Endothelial cell of umbilical vein (primary cell): ENCODE data around the gene FCN2. TPM values are rescaled to one million over a fixed set of nuclear protein-coding genes. Genes with fewer than 3 reads are reported as not detected.

Experiments
- BruUV-seq: library from RNA; stranded (reverse); fragments of 400-500 nt; replicated peaks from 2 replicates; lab custom pipeline; 2021; lab: Mats Ljungman, UMichigan
- CTCF ChIA-PET: fragments of 300-600, 350-600 bp; sonication (Branson Sonifier 250); formaldehyde crosslinking; loops from one replicate; lab custom pipeline; 2021; ENCODE audit warnings: antibody characterized with exemption, inconsistent platforms; lab: Charles Lee
- POLR2A ChIA-PET: fragments of 300-600, 350-600 bp; sonication (Branson Sonifier 250); formaldehyde crosslinking; loops from one replicate; lab custom pipeline; 2021; ENCODE audit warnings: antibody characterized with exemption, inconsistent platforms; lab: Charles Lee
- DNase-seq: peaks from one replicate; pipeline ENCODE4 v3.0.0-alpha.2; 2011; ENCODE audit warnings: low read depth, low spot score
- FAIRE-seq: peaks from 2 replicates; lab custom pipeline; 2011; peaks lifted over from hg19 to GRCh38; lab: Jason Lieb, UNC
- H2AFZ ChIP-seq: 2 replicates; pipeline ENCODE4 v1.6.0; 2012; ENCODE audit warnings: low read depth, low read length, control low read depth, inconsistent platforms
- H3K27ac ChIP-seq: 2 replicates; pipeline ENCODE4 v1.5.1; 2011; ENCODE audit warnings: low read depth, mild to moderate bottlenecking, control low read depth, low read length, moderate library complexity; ENCODE audit not compliant: insufficient read depth
- H3K27me3 ChIP-seq, 2 experiments: 2 replicates each; pipeline versions ENCODE4 v1.6.0 to v1.6.1; 2011; ENCODE audit warnings: low read length in 2 of 2, mixed read lengths in 1 of 2; ENCODE audit not compliant: control insufficient read depth in 2 of 2, insufficient read depth in 2 of 2
- H3K36me3 ChIP-seq, 2 experiments: 2 replicates in 1 of 2; 3 replicates in 1 of 2; pipeline ENCODE4 v1.5.1; 2011; ENCODE audit warnings: low read length in 2 of 2, mild to moderate bottlenecking in 1 of 2, moderate library complexity in 1 of 2; ENCODE audit not compliant: control insufficient read depth in 2 of 2, insufficient read depth in 2 of 2; ENCODE audit errors: extremely low read depth in 1 of 2
- H3K4me1 ChIP-seq: 3 replicates; pipeline ENCODE4 v1.5.1; 2011; ENCODE audit warnings: mild to moderate bottlenecking, low read length; ENCODE audit not compliant: control insufficient read depth, insufficient read depth; ENCODE audit errors: extremely low read depth
- H3K4me2 ChIP-seq: 2 replicates; pipeline ENCODE4 v1.6.1; 2011; ENCODE audit warnings: low read length, control low read depth, mixed read lengths; ENCODE audit not compliant: insufficient read depth
- H3K4me3 ChIP-seq, 3 experiments: fragments of 200-600 bp in 1 of 3; sonication (generic), shearing (Covaris generic) in 1 of 3; replicated peaks in 1 of 3; 2 replicates each; pipeline ENCODE4 v1.5.1; 2011 to 2016; ENCODE audit warnings: control low read depth in 3 of 3, low read length in 3 of 3, mild to moderate bottlenecking in 2 of 3, inconsistent platforms in 1 of 3, low read depth in 1 of 3, moderate library complexity in 1 of 3; ENCODE audit not compliant: insufficient read depth in 1 of 3
- H3K79me2 ChIP-seq: 2 replicates; pipeline ENCODE4 v1.6.0; 2012; ENCODE audit warnings: low read length, inconsistent platforms; ENCODE audit not compliant: control insufficient read depth, insufficient read depth
- H3K9ac ChIP-seq: replicated peaks from 2 replicates; pipeline ENCODE3; 2011; ENCODE audit warnings: low read length, control low read depth; ENCODE audit not compliant: insufficient read depth; ENCODE audit errors: extremely low read depth
- H3K9me1 ChIP-seq: replicated peaks from 3 replicates; pipeline ENCODE4 v1.6.0; 2011; ENCODE audit warnings: mild to moderate bottlenecking, low read length; ENCODE audit not compliant: control insufficient read depth, insufficient read depth; ENCODE audit errors: extremely low read depth
- H3K9me3 ChIP-seq: replicated peaks from 2 replicates; pipeline ENCODE4 v1.5.1; 2012; ENCODE audit warnings: low read length, inconsistent platforms; ENCODE audit not compliant: control insufficient read depth, insufficient read depth
- H4K20me1 ChIP-seq: replicated peaks from 2 replicates; pipeline ENCODE3; 2011; ENCODE audit warnings: mild to moderate bottlenecking, low read length; ENCODE audit not compliant: control insufficient read depth, insufficient read depth; ENCODE audit errors: extremely low read depth
- EZH2 ChIP-seq: IDR thresholded peaks from 2 replicates; pipeline ENCODE4 v1.6.1; 2012; ENCODE audit warnings: borderline replicate concordance, low read depth, mild to moderate bottlenecking, moderate library complexity, low read length, inconsistent platforms; ENCODE audit not compliant: severe bottlenecking
- FOS ChIP-seq: IDR thresholded peaks from 2 replicates; pipeline ENCODE4 v1.6.1; 2011; ENCODE audit warnings: mild to moderate bottlenecking, low read length, moderate library complexity, borderline replicate concordance; ENCODE audit not compliant: insufficient read depth
- JUN ChIP-seq: IDR thresholded peaks from 2 replicates; pipeline ENCODE4 v1.6.1; 2011; ENCODE audit warnings: borderline replicate concordance, low read depth; ENCODE audit not compliant: insufficient read length, insufficient read depth
- MYC ChIP-seq: IDR thresholded peaks from one replicate; pipeline ENCODE4 v1.6.1; 2011; ENCODE audit warnings: mild to moderate bottlenecking, low read depth, low read length
- POLR2A ChIP-seq: IDR thresholded peaks from 2 replicates; pipeline ENCODE4 v1.6.1; 2012; ENCODE audit warnings: low read depth, mild to moderate bottlenecking, control low read depth, low read length
- POLR2AphosphoS5 ChIP-seq: IDR thresholded peaks from 2 replicates; pipeline ENCODE4 v1.6.1; 2012; ENCODE audit warnings: low read depth, mild to moderate bottlenecking, control low read depth, low read length, moderate library complexity; ENCODE audit not compliant: insufficient read depth
- dilution Hi-C: fragments of 300-500 bp; cut with MboI; formaldehyde crosslinking; loops from one replicate; pipeline ENCODE4 v1.15.0; 2019; ENCODE audit warnings: low sequenced_read_pairs; ENCODE audit not compliant: extremely low pct_ligation_motif_present
- intact Hi-C: fragments of 100-400 bp; cut with micrococcal nuclease; formaldehyde crosslinking; loops from one replicate; pipeline ENCODE4 v1.10.0; 2022
- polyA plus RNA-seq, 4 experiments: library from polyadenylated mRNA; depleted of rRNA in 3 of 4; stranded (reverse) in 3 of 4; unstranded in 1 of 4; fragments of >200 nt; gene quantifications; 2 replicates each; pipeline versions ENCODE4 v1.2.1 to v1.2.3, GENCODE V29; 2011 to 2012; ENCODE audit warnings: missing spikeins in 1 of 4
- total RNA-seq: library from RNA; stranded (reverse); gene quantifications from 2 replicates; pipeline ENCODE4 v1.2.3, GENCODE V29; 2021
- TF ChIP-seq, protein P1 (sequence below): IDR thresholded peaks from 2 replicates; pipeline ENCODE4 v1.6.1; 2011; ENCODE audit not compliant: insufficient read depth, insufficient read length
- TF ChIP-seq, protein P2 (sequence below), 2 donors: IDR thresholded peaks; 1 replicate in 1 of 2; 2 replicates in 1 of 2; pipeline ENCODE4 v1.5.1; 2011; ENCODE audit warnings: low read length in 2 of 2, mild to moderate bottlenecking in 2 of 2, moderate library complexity in 2 of 2, control low read depth in 1 of 2, inconsistent platforms in 1 of 2, low read depth in 1 of 2; ENCODE audit not compliant: insufficient read depth in 1 of 2; ENCODE audit errors: extremely low read depth in 1 of 2

The FCN2 gene
- total and polyA plus RNA-seq, 2 donors (not counting 3 experiments of a cell fraction or from before 2014, with no cell fraction given) = not detected

DNA sequence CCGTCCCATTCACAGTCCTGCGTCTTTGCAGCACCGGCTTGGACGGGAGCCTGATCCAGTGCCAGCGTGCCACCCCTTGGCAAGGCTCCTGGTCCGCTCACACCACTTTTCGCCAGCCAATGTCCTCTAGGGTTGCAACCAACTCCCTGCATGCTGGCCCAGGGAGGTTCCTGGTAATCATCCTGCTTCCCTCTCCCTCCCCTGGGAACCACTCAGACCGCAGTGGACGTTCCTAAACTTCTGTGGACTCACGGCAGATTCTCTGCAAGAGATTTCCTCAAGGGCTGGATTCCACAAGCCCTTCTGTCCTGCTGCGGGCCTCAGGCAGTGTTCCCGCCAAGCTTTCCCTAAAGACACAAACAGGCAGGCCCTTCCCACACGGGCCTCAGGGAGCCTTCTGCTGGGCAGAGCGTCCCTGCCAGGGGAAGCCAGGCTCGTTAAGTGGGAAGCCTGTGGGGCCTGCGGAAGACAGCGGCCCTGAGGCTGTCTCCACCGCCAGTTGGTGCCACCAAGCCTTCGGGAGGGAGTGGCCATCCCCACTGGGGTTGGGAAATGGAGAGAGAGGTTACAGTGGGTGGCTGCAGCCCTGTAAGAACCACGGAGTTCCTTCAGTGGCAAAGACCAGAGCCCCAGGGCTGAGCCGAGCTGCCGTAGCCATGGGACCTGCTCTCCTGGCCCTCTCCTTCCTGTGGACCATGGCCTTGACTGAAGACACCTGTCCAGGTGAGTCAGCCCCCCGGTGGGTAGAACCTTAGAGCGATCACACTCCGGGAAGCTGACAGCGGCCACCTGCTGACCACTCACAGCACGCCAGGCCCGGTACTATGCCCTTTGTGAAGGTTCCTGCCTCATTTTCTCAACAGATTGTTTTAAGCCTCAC, 16.4 kb upstream of the FCN2 start:
- dilution Hi-C loops = no loop called here

DNA sequence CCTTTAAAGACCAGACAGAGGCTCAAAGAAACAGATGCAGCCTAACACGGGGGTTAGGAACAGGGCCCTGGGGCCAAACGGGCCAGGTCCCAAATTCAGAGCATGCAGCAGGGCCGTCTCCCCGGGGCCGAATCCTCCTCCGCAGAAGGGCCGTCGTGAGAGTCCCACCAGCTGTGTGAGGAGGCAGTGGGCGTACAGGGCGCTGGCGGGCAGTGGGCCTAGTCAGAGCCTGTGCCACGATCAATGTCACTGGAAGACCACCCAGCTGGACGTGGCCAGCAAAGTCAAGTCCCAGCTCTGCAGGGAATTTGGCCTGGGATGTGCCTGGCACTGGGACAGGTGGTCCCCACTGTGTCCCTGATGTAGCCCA, 15.8 kb upstream of the FCN2 start:
- H4K20me1 ChIP-seq = no peaks in the 10 kb centered on the region
- H2AFZ ChIP-seq = no peak overlapping the region
- BruUV-seq = no TSS peak
- no peak overlapping the region for H3K27ac ChIP-seq
- no peaks in the 10 kb centered on the region for H3K9me1 ChIP-seq
- H3K9ac ChIP-seq = no peak overlapping the region
- H3K27me3 ChIP-seq = no peaks in the 10 kb centered on the region
- POLR2A ChIA-PET = no interaction called here
- H3K36me3 ChIP-seq = no peaks in the 10 kb centered on the region
- no peaks in the 10 kb centered on the region for H3K9me3 ChIP-seq
- intact Hi-C loops = no loop called here
- no peaks in the 10 kb centered on the region for H3K4me1 ChIP-seq
- H3K4me3 ChIP-seq = no peak overlapping the region
- no peaks in the 10 kb centered on the region for H3K79me2 ChIP-seq
- CTCF ChIA-PET = no interaction called here
- TF ChIP-seq JUN = no peak
- TF ChIP-seq, protein P1, sequence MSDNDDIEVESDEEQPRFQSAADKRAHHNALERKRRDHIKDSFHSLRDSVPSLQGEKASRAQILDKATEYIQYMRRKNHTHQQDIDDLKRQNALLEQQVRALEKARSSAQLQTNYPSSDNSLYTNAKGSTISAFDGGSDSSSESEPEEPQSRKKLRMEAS = no peak
- TF ChIP-seq MYC = no peak
- TF ChIP-seq EZH2 = no peak
- TF ChIP-seq FOS = no peak
- TF ChIP-seq POLR2A = no peak
- TF ChIP-seq, protein P2, sequence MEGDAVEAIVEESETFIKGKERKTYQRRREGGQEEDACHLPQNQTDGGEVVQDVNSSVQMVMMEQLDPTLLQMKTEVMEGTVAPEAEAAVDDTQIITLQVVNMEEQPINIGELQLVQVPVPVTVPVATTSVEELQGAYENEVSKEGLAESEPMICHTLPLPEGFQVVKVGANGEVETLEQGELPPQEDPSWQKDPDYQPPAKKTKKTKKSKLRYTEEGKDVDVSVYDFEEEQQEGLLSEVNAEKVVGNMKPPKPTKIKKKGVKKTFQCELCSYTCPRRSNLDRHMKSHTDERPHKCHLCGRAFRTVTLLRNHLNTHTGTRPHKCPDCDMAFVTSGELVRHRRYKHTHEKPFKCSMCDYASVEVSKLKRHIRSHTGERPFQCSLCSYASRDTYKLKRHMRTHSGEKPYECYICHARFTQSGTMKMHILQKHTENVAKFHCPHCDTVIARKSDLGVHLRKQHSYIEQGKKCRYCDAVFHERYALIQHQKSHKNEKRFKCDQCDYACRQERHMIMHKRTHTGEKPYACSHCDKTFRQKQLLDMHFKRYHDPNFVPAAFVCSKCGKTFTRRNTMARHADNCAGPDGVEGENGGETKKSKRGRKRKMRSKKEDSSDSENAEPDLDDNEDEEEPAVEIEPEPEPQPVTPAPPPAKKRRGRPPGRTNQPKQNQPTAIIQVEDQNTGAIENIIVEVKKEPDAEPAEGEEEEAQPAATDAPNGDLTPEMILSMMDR (IDR thresholded peaks at IDR 0.05; ENCODE audit: extremely low read depth in 1 of 2, insufficient read depth in 1 of 2, low read depth in 1 of 2, low read length in 2 of 2) = no peak
- no peak overlapping the region for H3K4me2 ChIP-seq
- dilution Hi-C loops = no loop called here
- DNase-seq = no peak
- no peak for FAIRE-seq

More for the DNA sequence above, 16.4 kb upstream of the FCN2 start:
- ChIA-PET POLR2A (no interaction called here), CTCF (no interaction called here)
- Histone ChIP-seq H3K36me3 (no peaks in the 10 kb centered on the region), H3K9me1 (no peaks in the 10 kb centered on the region), H4K20me1 (no peaks in the 10 kb centered on the region), H3K9me3 (no peaks in the 10 kb centered on the region), H3K4me1 (no peaks in the 10 kb centered on the region), H2AFZ (no peak overlapping the region), H3K4me3 (no peak overlapping the region), H3K9ac (no peak overlapping the region), H3K27me3 (no peaks in the 10 kb centered on the region), H3K79me2 (no peaks in the 10 kb centered on the region), H3K27ac (no peak overlapping the region), H3K4me2 (no peak overlapping the region)
- TF ChIP-seq EZH2 (no peak), POLR2AphosphoS5 (no peak)
- TF ChIP-seq, protein P2 (IDR thresholded peaks at IDR 0.05; ENCODE audit: extremely low read depth in 1 of 2, insufficient read depth in 1 of 2, low read depth in 1 of 2, low read length in 2 of 2) = no peak
- no peak for DNase-seq
- FAIRE-seq = no peak
- intact Hi-C loops = no loop called here
- no TSS peak for BruUV-seq
